GM19023 (cell line): ENCODE measurements around the gene UBXN2A.
"Not testable (repeated sequence)": the region's sequence is repeated elsewhere in the genome, so short reads cannot be mapped to it uniquely, and the experiment has no call there.

Experiments
- ATAC-seq: cut with Tn5 transposase; IDR thresholded peaks from one replicate; pipeline ENCODE4 v1.9.1; 2021; ENCODE audit warnings: mild to moderate bottlenecking, moderate library complexity; ENCODE audit not compliant: unreplicated experiment

Gene UBXN2A

GRCh38 chr2:24043133-24043532 is 102.9 kb downstream of the UBXN2A start:
- ATAC-seq = not testable (repeated sequence)

- no peak for ATAC-seq
Measured at GRCh38 chr2:24045511-24046508, 105.5 kb downstream of the UBXN2A start.

GRCh38 chr2:24046599-24046929 is 106.3 kb downstream of the UBXN2A start:
- no peak for ATAC-seq

- peak; percentile 99 for ATAC-seq
Measured at GRCh38 chr2:24046930-24047702, 106.9 kb downstream of the UBXN2A start, which contains the start of gene WDCP. Gene WDCP (minus strand): TSS chr2:24047391. CDS start chr2:24039494, 7,897 bp downstream.

- no peak for ATAC-seq
Measured at GRCh38 chr2:24047703-24048033, 107.4 kb downstream of the UBXN2A start.

- no peak for ATAC-seq
Measured at GRCh38 chr2:24048769-24049484, 108.7 kb downstream of the UBXN2A start.

GRCh38 chr2:24049485-24050021 is 109.3 kb downstream of the UBXN2A start, which contains the start of gene FKBP1B:
Gene FKBP1B (plus strand): TSS chr2:24049741. CDS start chr2:24049850, 109 bp downstream.
- ATAC-seq = no peak

- no peak for ATAC-seq
Measured at GRCh38 chr2:24050041-24050979, 110.0 kb downstream of the UBXN2A start.

- no peak for ATAC-seq
Measured at GRCh38 chr2:24051833-24052232, 111.6 kb downstream of the UBXN2A start.

- no peak for ATAC-seq
Measured at GRCh38 chr2:24052951-24053350, 112.7 kb downstream of the UBXN2A start.
